Measurements from ENCODE around the gene SERPINA12. TPM values are rescaled to one million over a fixed set of nuclear protein-coding genes. Genes with fewer than 3 reads are reported as not detected.
A peak's percentile ranks its signal among the peaks of the same experiment; 100 is the strongest.

Gene SERPINA12
- total and polyA plus RNA-seq, 2 of the 13 experiments (the other 11 are each of a cell fraction or from before 2014, with no cell fraction given) = 0.08 TPM; not detected in 1

- TF ChIP-seq KDM6A (CRISPR knock-in tag; IDR thresholded peaks at IDR 0.05; ENCODE audit: low read depth) = peak; percentile 79
- no peak for TF ChIP-seq SRY (CRISPR knock-in tag; IDR thresholded peaks at IDR 0.05)
- no peak for TF ChIP-seq TCF12 (IDR thresholded peaks at IDR 0.05)
- TF ChIP-seq TCF12 (CRISPR knock-in tag; IDR thresholded peaks at IDR 0.05) = 0 out of 2 replicates have a peak, but pooled peaks have one; percentile 39
- TF ChIP-seq ZFP62 (CRISPR knock-in tag; IDR thresholded peaks at IDR 0.05) = no peak
- TF ChIP-seq IKZF1 (IDR thresholded peaks at IDR 0.05) = no peak
- TF ChIP-seq SMAD9 (CRISPR knock-in tag; IDR thresholded peaks at IDR 0.05) = 0 out of 2 replicates have a peak, but pooled peaks have one; percentile 54
- 0 out of 2 replicates have a peak, but pooled peaks have one; percentile 47 for TF ChIP-seq ZFP90 (CRISPR knock-in tag; IDR thresholded peaks at IDR 0.05; ENCODE audit: borderline replicate concordance)
- TF ChIP-seq JUN (CRISPR knock-in tag; IDR thresholded peaks at IDR 0.05) = 0 out of 2 replicates have a peak, but pooled peaks have one; percentile 48
- no peak for TF ChIP-seq RBM39 (IDR thresholded peaks at IDR 0.05; ENCODE audit: low read depth, low read length, poor library complexity, severe bottlenecking)
- TF ChIP-seq RFXANK (CRISPR knock-in tag; IDR thresholded peaks at IDR 0.05) = no peak
- peak; percentile 50 for TF ChIP-seq SKI (IDR thresholded peaks at IDR 0.05; ENCODE audit: partially characterized antibody)
- no peak for TF ChIP-seq ZNF274 (CRISPR knock-in tag; IDR thresholded peaks at IDR 0.05)
- TF ChIP-seq USF2 (IDR thresholded peaks at IDR 0.05; ENCODE audit: low read depth, low read length) = no peak
- TF ChIP-seq USF2 (CRISPR knock-in tag; IDR thresholded peaks at IDR 0.05; ENCODE audit: borderline replicate concordance) = no peak
- TF ChIP-seq EZH2 (conservative IDR thresholded peaks at IDR 0.05; ENCODE audit: low read depth, low read length) = no peak
- TF ChIP-seq NAIF1 (CRISPR knock-in tag; IDR thresholded peaks at IDR 0.05; ENCODE audit: borderline replicate concordance) = peak; percentile 46; the same call in 1 of the 2 replicates
- TF ChIP-seq ZNF501 (CRISPR knock-in tag; IDR thresholded peaks at IDR 0.05) = peak; percentile 84
- TF ChIP-seq ZXDC (CRISPR knock-in tag; IDR thresholded peaks at IDR 0.05) = no peak
- no peak for TF ChIP-seq ATAD3A (CRISPR knock-in tag; IDR thresholded peaks at IDR 0.05)
- TF ChIP-seq BRD4 (CRISPR knock-in tag; IDR thresholded peaks at IDR 0.05) = peak; percentile 80
- TF ChIP-seq ARID5B (CRISPR knock-in tag; IDR thresholded peaks at IDR 0.05) = peak; percentile 94
Measured at GRCh38 chr14:94522115-94522724, 13.0 kb upstream of the SERPINA12 start (continued).

Measured in HepG2 (cell line).